ENCODE results near the gene KIF21B. TPM values are rescaled to one million over a fixed set of nuclear protein-coding genes. Genes with fewer than 3 reads are reported as not detected.

Gene KIF21B
- total RNA-seq, 1 experiment from 2014 or later = 2.6 TPM

- Mint-ChIP-seq H3K4me3 (ENCODE audit: unreplicated experiment) (no peak overlapping the region), H3K27me3 (ENCODE audit: insufficient read depth, unreplicated experiment) (peaks cover 3% of the 10 kb centered on the region), H3K4me1 (ENCODE audit: low read depth, unreplicated experiment) (peaks cover 25% of the 10 kb centered on the region), H3K9me3 (ENCODE audit: unreplicated experiment) (no peaks in the 10 kb centered on the region), H3K36me3 (ENCODE audit: insufficient read depth, unreplicated experiment) (no peaks in the 10 kb centered on the region), H3K27ac (ENCODE audit: unreplicated experiment) (no peak overlapping the region)
- H3K4me3 ChIP-seq (ENCODE audit: low read depth, low read length) = no peak overlapping the region
- no peaks in the 10 kb centered on the region for H3K9me3 ChIP-seq
- peak; percentile 34 to 48 for TF ChIP-seq CTCF (IDR thresholded peaks at IDR 0.05; ENCODE audit: insufficient read depth in 1 of 2, low read depth in 1 of 2, low read length in 1 of 2, severe bottlenecking in 1 of 2, unreplicated experiment in 1 of 2)
- intact Hi-C loops (cut with micrococcal nuclease; ENCODE audit: unreplicated experiment) = loop anchor here (5.0 kb wide), 2 partner anchors 44 to 129 kb away; partner anchors contain the start of gene INAVA
- DNase-seq = peak in 1 of 2 experiments; percentile 21
- BruUV-seq (replicated peaks) = no TSS peak
- ChIA-PET CTCF (interaction anchor here (0.5 to 1.4 kb wide), 9 partner anchors 18 to 915 kb away, joined by 3 to 6 read pairs (median 3); no protein-coding TSS in a partner anchor), POLR2A (interaction anchor here (0.6 kb wide), 1 partner anchor 8 kb away, joined by 3 read pairs; no protein-coding TSS in a partner anchor)
- no peaks in the 10 kb centered on the region; the same call in 1 of the 2 replicates for H3K27me3 ChIP-seq (replicated peaks; ENCODE audit: control insufficient read depth, insufficient read depth, low read length)
- peaks cover 21% of the 10 kb centered on the region for H3K4me1 ChIP-seq
- no peaks in the 10 kb centered on the region for H3K36me3 ChIP-seq (ENCODE audit: control insufficient read depth, insufficient read depth, low read length)
Observed at GRCh38 chr1:201020721-201021629, 2.5 kb downstream of the KIF21B start.

DNA sequence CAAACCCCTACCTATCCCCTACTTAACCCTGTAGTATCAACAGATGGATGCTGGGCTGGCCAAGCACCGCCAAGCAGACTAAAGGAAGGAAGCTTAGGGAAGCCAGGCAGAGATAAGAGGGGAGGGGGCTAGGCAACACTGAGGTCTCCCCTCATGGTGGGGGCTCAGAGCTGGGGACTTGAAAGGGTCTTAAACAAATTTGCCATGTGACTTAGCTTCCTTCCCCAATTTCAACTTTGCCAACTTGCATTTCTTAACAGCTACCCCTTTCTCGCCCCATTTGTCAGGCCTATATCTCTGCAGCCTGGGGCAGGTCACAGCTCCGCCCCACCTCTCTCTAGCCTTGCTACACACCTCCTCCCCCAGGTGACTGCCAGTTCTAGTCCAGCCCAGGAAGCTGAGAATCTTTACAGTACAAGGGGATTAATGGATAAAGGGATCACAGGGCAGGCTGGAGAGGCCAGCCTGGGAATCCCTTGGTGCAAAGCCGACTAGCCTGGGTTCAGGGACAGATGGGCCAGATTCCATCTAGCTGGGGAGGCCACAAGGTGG is 3.4 kb downstream of the KIF21B start:
- Histone ChIP-seq H3K36me3 (ENCODE audit: control insufficient read depth, insufficient read depth, low read length) (no peaks in the 10 kb centered on the region), H3K4me1 (peaks cover 21% of the 10 kb centered on the region), H3K9me3 (no peaks in the 10 kb centered on the region), H3K27me3 (replicated peaks; ENCODE audit: control insufficient read depth, insufficient read depth, low read length) (no peaks in the 10 kb centered on the region; the same call in 1 of the 2 replicates), H3K4me3 (ENCODE audit: low read depth, low read length) (no peak overlapping the region)
- Mint-ChIP-seq H3K9me3 (ENCODE audit: unreplicated experiment) (no peaks in the 10 kb centered on the region), H3K27ac (ENCODE audit: unreplicated experiment) (no peak overlapping the region), H3K4me3 (ENCODE audit: unreplicated experiment) (no peak overlapping the region), H3K27me3 (ENCODE audit: insufficient read depth, unreplicated experiment) (peaks cover 3% of the 10 kb centered on the region), H3K36me3 (ENCODE audit: insufficient read depth, unreplicated experiment) (no peaks in the 10 kb centered on the region), H3K4me1 (ENCODE audit: low read depth, unreplicated experiment) (peaks cover 25% of the 10 kb centered on the region)
- POLR2A ChIA-PET = interaction anchor here (0.6 kb wide), 1 partner anchor 9 kb away, joined by 3 read pairs; no protein-coding TSS in a partner anchor
- BruUV-seq (replicated peaks) = no TSS peak
- no peak for TF ChIP-seq CTCF (IDR thresholded peaks at IDR 0.05; ENCODE audit: insufficient read depth in 1 of 2, low read depth in 1 of 2, low read length in 1 of 2, severe bottlenecking in 1 of 2, unreplicated experiment in 1 of 2)
- intact Hi-C loops (cut with micrococcal nuclease; ENCODE audit: unreplicated experiment) = loop anchor here (5.0 kb wide), 2 partner anchors 43 to 128 kb away; partner anchors contain the start of gene INAVA
- DNase-seq = peak in 1 of 2 experiments; percentile 51
- CTCF ChIA-PET = interaction anchor here (0.6 to 1.4 kb wide), 4 partner anchors 48 to 210 kb away, joined by 3 to 5 read pairs (median 4); no protein-coding TSS in a partner anchor

DNA sequence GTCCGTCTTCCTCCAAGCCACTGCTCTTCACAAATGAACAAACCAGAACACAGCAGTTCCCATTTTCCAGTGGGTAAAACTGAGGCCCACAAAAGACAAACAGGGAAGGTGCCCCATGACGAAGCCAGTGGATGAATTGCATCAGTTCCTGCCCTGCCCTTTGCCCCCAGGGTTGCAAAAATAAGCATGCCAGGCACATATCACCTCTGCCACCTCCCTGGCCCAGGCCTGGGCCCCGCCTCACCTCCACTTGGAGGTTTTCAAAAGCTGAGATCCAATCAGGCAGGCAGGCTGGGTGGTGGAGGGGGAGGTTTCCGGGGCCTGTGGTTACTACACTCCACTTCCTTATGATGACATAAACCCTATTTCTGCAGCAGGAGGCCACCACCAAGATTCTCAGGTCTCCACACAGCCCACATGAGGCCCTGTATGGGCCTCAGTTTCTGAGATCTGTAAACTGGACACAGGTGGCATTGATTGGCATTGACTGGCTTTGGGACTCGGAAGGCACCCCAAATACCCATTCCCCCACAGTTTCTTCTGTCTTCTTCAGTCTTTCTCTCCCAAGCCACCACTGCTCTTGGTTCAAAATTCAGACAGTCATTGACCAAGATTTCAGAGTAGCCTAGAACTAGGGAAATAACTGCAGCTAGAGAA is 4.1 kb downstream of the KIF21B start:
- Mint-ChIP-seq H3K36me3 (ENCODE audit: insufficient read depth, unreplicated experiment) (no peaks in the 10 kb centered on the region), H3K4me1 (ENCODE audit: low read depth, unreplicated experiment) (peaks cover 25% of the 10 kb centered on the region), H3K4me3 (ENCODE audit: unreplicated experiment) (no peak overlapping the region), H3K27ac (ENCODE audit: unreplicated experiment) (peak overlapping the region; percentile 53), H3K9me3 (ENCODE audit: unreplicated experiment) (no peaks in the 10 kb centered on the region), H3K27me3 (ENCODE audit: insufficient read depth, unreplicated experiment) (peaks cover 3% of the 10 kb centered on the region)
- peaks cover 21% of the 10 kb centered on the region for H3K4me1 ChIP-seq
- POLR2A ChIA-PET = no interaction called here
- peak in 1 of 2 experiments; percentile 46 for DNase-seq
- CTCF ChIA-PET = interaction anchor here (0.6 to 1.0 kb wide), 3 partner anchors 66 to 210 kb away, joined by 3 to 4 read pairs (median 4); no protein-coding TSS in a partner anchor
- no peak overlapping the region for H3K4me3 ChIP-seq (ENCODE audit: low read depth, low read length)
- no peaks in the 10 kb centered on the region for H3K9me3 ChIP-seq
- no peak for TF ChIP-seq CTCF (IDR thresholded peaks at IDR 0.05; ENCODE audit: insufficient read depth in 1 of 2, low read depth in 1 of 2, low read length in 1 of 2, severe bottlenecking in 1 of 2, unreplicated experiment in 1 of 2)
- BruUV-seq (replicated peaks) = no TSS peak
- intact Hi-C loops (cut with micrococcal nuclease; ENCODE audit: unreplicated experiment) = no loop called here
- no peaks in the 10 kb centered on the region for H3K36me3 ChIP-seq (ENCODE audit: control insufficient read depth, insufficient read depth, low read length)
- H3K27me3 ChIP-seq (replicated peaks; ENCODE audit: control insufficient read depth, insufficient read depth, low read length) = no peaks in the 10 kb centered on the region; the same call in 1 of the 2 replicates
